Stimulated activated CD8-positive, alpha-beta memory T cell treated with anti-CD3 and anti-CD28 coated beads, Interleukin-7, amount 100 ng/mL, for 1 hour (primary cell): Measurements from ENCODE around the gene GCN1.

Experiments
- DNase-seq, 2 donors: peaks; one replicate each; pipeline ENCODE4 v3.0.0-alpha.2; 2020; ENCODE audit warnings: low read depth in 2 of 2

The GCN1 gene

GRCh38 chr12:120093592-120094355 is 100.7 kb downstream of the GCN1 start:
- DNase-seq = no peak

GRCh38 chr12:120093336-120093591 is 101.3 kb downstream of the GCN1 start:
- DNase-seq = no peak

- no peak for DNase-seq
These were observed 101.8 kb downstream of the GCN1 start for GRCh38 chr12:120092551-120093335.

- DNase-seq = no peak
These were observed 103.0 kb downstream of the GCN1 start for GRCh38 chr12:120091371-120092090.

GRCh38 chr12:120090626-120091295 is 103.8 kb downstream of the GCN1 start:
- no peak for DNase-seq

- no peak for DNase-seq
These were observed 104.3 kb downstream of the GCN1 start for GRCh38 chr12:120090206-120090605.

GRCh38 chr12:120089796-120090195 is 104.7 kb downstream of the GCN1 start:
- DNase-seq = no peak

GRCh38 chr12:120089105-120089504 is 105.4 kb downstream of the GCN1 start:
- DNase-seq = no peak

- DNase-seq = peak; percentile 98 to 99
These were observed 107.5 kb downstream of the GCN1 start for GRCh38 chr12:120086801-120087621.

- DNase-seq = no peak
These were observed 108.4 kb downstream of the GCN1 start for GRCh38 chr12:120085920-120086645.

GRCh38 chr12:120081641-120082040 is 112.9 kb downstream of the GCN1 start:
- no peak for DNase-seq

- no peak for DNase-seq
These were observed 114.8 kb downstream of the GCN1 start for GRCh38 chr12:120079411-120080400.

- DNase-seq = no peak
These were observed 115.6 kb downstream of the GCN1 start for GRCh38 chr12:120078868-120079267.

- no peak for DNase-seq
These were observed 117.3 kb downstream of the GCN1 start for GRCh38 chr12:120077260-120077659.
